ENCODE results near the gene COA6.
A peak's percentile ranks its signal among the peaks of the same experiment; 100 is the strongest.
"Not testable (repeated sequence)": the region's sequence is repeated elsewhere in the genome, so short reads cannot be mapped to it uniquely, and the experiment has no call there.

COA6 gene

DNA sequence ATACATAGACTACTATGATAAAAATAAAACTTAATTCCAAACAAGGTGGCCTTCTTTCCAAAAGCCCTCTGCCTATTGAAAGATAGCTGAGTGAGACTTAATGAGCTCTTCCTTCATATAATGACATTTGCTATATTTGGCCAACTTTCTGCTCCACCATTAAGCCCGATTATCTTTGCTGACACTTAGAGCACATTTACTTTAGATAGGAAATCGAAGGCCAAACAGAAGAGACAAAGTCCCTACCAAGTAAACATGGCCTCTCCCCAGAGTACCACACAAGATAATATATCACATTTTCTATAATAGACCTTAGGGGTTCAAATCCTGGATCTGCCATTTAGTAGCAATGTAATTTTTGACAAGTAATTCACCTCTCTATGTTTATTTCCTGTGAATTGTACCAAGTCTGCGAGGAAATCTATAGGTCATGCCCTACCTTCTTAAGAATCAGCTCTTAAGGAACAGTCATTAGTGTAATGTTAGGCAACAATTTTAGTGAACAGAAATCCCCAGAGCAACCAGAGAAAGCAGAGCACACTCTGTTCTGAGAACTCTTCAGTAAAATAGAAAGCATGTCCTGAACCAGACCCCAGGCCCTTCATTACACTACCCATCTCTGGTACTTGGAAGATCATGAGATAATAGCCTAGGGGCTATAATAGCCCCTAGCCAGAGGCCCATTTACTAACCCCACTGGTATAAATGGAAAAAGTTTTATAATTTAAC lies 17.3 kb upstream of the COA6 start:
- no peak overlapping the region for H3K4me3 ChIP-seq (ENCODE audit: control insufficient read depth, low read depth, low read length)
- DNase-seq (ENCODE audit: low read depth): no peak
- TF ChIP-seq CTCF (conservative IDR thresholded peaks at IDR 0.05; ENCODE audit: control insufficient read depth, insufficient read depth, low read depth, low read length): no peak

GRCh38 chr1:234356615-234357269 lies 16.5 kb upstream of the COA6 start:
- peak overlapping the region; percentile 26 for H3K4me3 ChIP-seq (ENCODE audit: control insufficient read depth, low read depth, low read length)
- not testable (repeated sequence) for DNase-seq (ENCODE audit: low read depth)

GRCh38 chr1:234357831-234358230 lies 15.4 kb upstream of the COA6 start:
- no peak for TF ChIP-seq CTCF (conservative IDR thresholded peaks at IDR 0.05; ENCODE audit: control insufficient read depth, insufficient read depth, low read depth, low read length)
- DNase-seq (ENCODE audit: low read depth): no peak
- H3K4me3 ChIP-seq (ENCODE audit: control insufficient read depth, low read depth, low read length): no peak overlapping the region

DNA sequence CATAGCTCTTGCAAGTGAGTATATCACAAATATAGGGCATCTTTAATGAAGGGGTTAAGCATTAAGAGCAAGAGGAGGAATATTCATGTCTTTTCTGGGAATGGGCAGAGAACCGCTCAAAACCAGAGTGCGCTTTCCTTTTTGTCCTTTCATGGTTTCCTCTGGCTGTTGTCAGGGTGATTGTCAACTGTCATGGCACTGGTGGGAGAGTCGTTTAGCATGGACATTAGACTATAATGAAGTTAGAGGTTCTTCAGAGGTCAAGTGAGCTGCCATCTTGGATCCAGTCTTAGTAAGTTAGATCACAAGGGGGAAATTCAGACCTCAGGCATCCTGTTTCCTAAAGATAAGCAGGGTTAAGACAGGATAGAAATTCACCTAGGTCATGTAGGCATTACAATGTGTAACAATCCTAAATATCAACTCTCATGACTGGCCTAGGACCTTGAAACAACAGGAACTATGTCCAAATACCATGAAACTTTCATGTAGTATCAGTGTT lies 12.1 kb upstream of the COA6 start:
- no peak for DNase-seq (ENCODE audit: low read depth)
- no peak overlapping the region for H3K4me3 ChIP-seq (ENCODE audit: control insufficient read depth, low read depth, low read length)
- no peak for TF ChIP-seq CTCF (conservative IDR thresholded peaks at IDR 0.05; ENCODE audit: control insufficient read depth, insufficient read depth, low read depth, low read length)

- no peak overlapping the region for H3K4me3 ChIP-seq (ENCODE audit: control insufficient read depth, low read depth, low read length)
- DNase-seq (ENCODE audit: low read depth): no peak
- no peak for TF ChIP-seq CTCF (conservative IDR thresholded peaks at IDR 0.05; ENCODE audit: control insufficient read depth, insufficient read depth, low read depth, low read length)
These were observed 10.7 kb upstream of the COA6 start for GRCh38 chr1:234362558-234362957.

DNA sequence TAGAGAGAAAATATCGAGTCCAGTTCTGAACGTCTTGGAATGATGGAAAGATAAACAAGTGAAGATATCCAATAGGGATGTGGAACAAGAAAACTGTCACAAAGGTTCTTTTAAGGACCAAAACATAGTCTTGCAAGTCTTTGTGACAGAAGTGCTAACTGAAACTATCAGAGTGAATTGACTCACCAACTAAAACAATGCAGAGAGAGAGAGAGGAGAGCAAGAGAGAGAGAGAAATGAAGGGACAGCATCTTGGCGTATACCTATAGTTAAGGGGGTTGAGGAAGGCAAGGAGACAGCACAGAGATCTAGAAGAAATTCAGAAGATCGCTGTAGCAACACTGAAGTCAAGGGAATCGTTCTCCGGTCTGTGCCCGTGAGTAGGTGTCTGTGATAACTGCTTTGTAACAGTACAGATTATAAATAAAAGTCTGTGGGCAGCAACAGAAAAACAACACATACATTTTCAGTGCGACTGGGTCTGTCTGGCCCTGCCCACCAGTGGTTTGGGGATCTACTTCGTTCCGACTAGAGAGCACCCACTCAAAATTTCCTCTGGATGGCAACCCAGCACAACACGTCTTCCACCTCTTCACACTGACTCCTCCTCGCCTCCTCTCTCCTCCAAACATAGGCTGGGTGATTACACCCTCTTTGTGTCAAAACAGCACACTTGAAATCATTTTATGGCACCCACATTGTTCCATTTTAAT lies 4.8 kb upstream of the COA6 start:
- no peak for DNase-seq (ENCODE audit: low read depth)
- H3K4me3 ChIP-seq (ENCODE audit: control insufficient read depth, low read depth, low read length): no peak overlapping the region
- TF ChIP-seq CTCF (conservative IDR thresholded peaks at IDR 0.05; ENCODE audit: control insufficient read depth, insufficient read depth, low read depth, low read length): no peak

DNA sequence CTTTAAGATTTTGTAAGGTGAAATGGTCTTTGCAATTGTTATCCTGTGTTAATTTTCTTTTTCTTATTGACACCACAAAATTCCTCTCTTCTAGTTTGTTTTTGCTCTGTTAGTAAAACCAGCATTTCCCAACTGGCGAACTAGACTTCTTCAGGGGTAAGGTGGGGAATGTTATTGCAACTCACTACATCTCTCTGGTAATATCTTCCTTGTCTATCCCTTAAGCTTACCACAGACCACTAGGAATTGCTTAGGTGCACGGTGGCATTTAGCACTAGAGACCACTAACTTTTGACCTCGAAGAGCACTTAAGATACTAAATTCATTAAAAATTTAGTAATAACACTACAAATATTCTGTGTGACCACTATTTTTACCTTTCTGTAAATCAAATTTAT lies 4.2 kb upstream of the COA6 start:
- no peak for TF ChIP-seq CTCF (conservative IDR thresholded peaks at IDR 0.05; ENCODE audit: control insufficient read depth, insufficient read depth, low read depth, low read length)
- no peak for DNase-seq (ENCODE audit: low read depth)
- H3K4me3 ChIP-seq (ENCODE audit: control insufficient read depth, low read depth, low read length): no peak overlapping the region

Data from fibroblast of mammary gland (primary cell).